Measurements from ENCODE around the gene GPC5. TPM values are rescaled to one million over a fixed set of nuclear protein-coding genes. Genes with fewer than 3 reads are reported as not detected.

Gene GPC5
- total and polyA plus RNA-seq, 4 donors: 0.51 to 22.4 (median 2.0) TPM

- TF ChIP-seq REST (IDR thresholded peaks at IDR 0.05): no peak
- no peak for TF ChIP-seq YY1 (IDR thresholded peaks at IDR 0.05)
- no peak for TF ChIP-seq RXRA (IDR thresholded peaks at IDR 0.05)
- TF ChIP-seq CTCF (IDR thresholded peaks at IDR 0.05; ENCODE audit: low read depth, low read length, missing input control): no peak
- no peak for TF ChIP-seq FOXA1 (IDR thresholded peaks at IDR 0.05)
- TF ChIP-seq HNF4A (conservative IDR thresholded peaks at IDR 0.05): no peak
- no peak for TF ChIP-seq JUND (IDR thresholded peaks at IDR 0.05)
- TF ChIP-seq TAF1 (conservative IDR thresholded peaks at IDR 0.05): no peak
- no peak for TF ChIP-seq ATF3 (IDR thresholded peaks at IDR 0.05)
- no peak for TF ChIP-seq NR2F2 (IDR thresholded peaks at IDR 0.05)
- TF ChIP-seq MAX (IDR thresholded peaks at IDR 0.05): no peak
- no peak for TF ChIP-seq SP1 (IDR thresholded peaks at IDR 0.05)
- no peak for TF ChIP-seq HNF4G (IDR thresholded peaks at IDR 0.05)
- no peak for TF ChIP-seq GABPA (IDR thresholded peaks at IDR 0.05 in 1 of 2, conservative IDR thresholded peaks at IDR 0.05 in 1 of 2)
- no peak for TF ChIP-seq RAD21 (IDR thresholded peaks at IDR 0.05)
- no peak for TF ChIP-seq ZBTB33 (IDR thresholded peaks at IDR 0.05)
- TF ChIP-seq EGR1 (IDR thresholded peaks at IDR 0.05; ENCODE audit: low read depth in 2 of 2): no peak
- TF ChIP-seq FOXA2 (IDR thresholded peaks at IDR 0.05): no peak
- H3K27ac ChIP-seq (ENCODE audit: low read depth in 1 of 2, low read length in 2 of 2): no peak overlapping the region
- no peak for DNase-seq (ENCODE audit: low spot score)
- no peak overlapping the region for H3K9ac ChIP-seq (ENCODE audit: low read depth in 1 of 2, low read length in 2 of 2)
- no peaks in the 10 kb centered on the region for H3K27me3 ChIP-seq (ENCODE audit: control insufficient read depth in 4 of 4, insufficient read depth in 4 of 4, low read length in 3 of 4)
- H3K9me3 ChIP-seq (ENCODE audit: control insufficient read depth in 4 of 4, low read length in 3 of 4): no peaks in the 10 kb centered on the region
- 88% methylated on average over 3 of the region's 3 CpGs for WGBS
- H3K36me3 ChIP-seq (ENCODE audit: control insufficient read depth in 4 of 4, insufficient read depth in 3 of 4, low read depth in 1 of 4, low read length in 3 of 4): no peaks in the 10 kb centered on the region
- no peaks in the 10 kb centered on the region for H3K4me1 ChIP-seq (ENCODE audit: control insufficient read depth in 4 of 4, insufficient read depth in 4 of 4, low read length in 3 of 4)
- no peak overlapping the region for H3K4me3 ChIP-seq (ENCODE audit: low read depth in 1 of 3, low read length in 3 of 3)
Measured at GRCh38 chr13:91724591-91724990, 326.2 kb downstream of the GPC5 start.
